Activated CD4-positive, alpha-beta memory T cell treated with anti-CD3 and anti-CD28 coated beads, Interleukin-2, amount 10 ng/mL, durations not matched to agents 7 days and 5 days (primary cell): ENCODE results near the gene CLK4. TPM values are rescaled to one million over a fixed set of nuclear protein-coding genes. Genes with fewer than 3 reads are reported as not detected.

ENCODE experiments used
- CTCF ChIA-PET: fragments of 350-600 bp; sonication (Branson Sonifier 250); formaldehyde crosslinking; loops from one replicate; lab custom pipeline; 2021; ENCODE audit warnings: antibody characterized with exemption, inconsistent platforms; lab: Charles Lee
- POLR2A ChIA-PET: fragments of 350-600 bp; sonication (Branson Sonifier 250); formaldehyde crosslinking; loops from one replicate; lab custom pipeline; 2021; ENCODE audit warnings: antibody characterized with exemption; lab: Charles Lee
- DNase-seq: peaks from one replicate; pipeline ENCODE4 v3.0.0-alpha.2; 2020
- H3K27ac Mint-ChIP-seq: one replicate; pipeline ENCODE4 v1.8.0; 2021; ENCODE audit warnings: mild to moderate bottlenecking, mixed read lengths
- H3K27me3 Mint-ChIP-seq: one replicate; pipeline ENCODE4 v1.8.0; 2021; ENCODE audit warnings: mixed read lengths
- H3K36me3 Mint-ChIP-seq: one replicate; pipeline ENCODE4 v1.8.0; 2021; ENCODE audit warnings: low read depth, mixed read lengths
- H3K4me1 Mint-ChIP-seq: one replicate; pipeline ENCODE4 v1.8.0; 2021; ENCODE audit warnings: mixed read lengths
- H3K4me3 Mint-ChIP-seq: one replicate; pipeline ENCODE4 v1.8.0; 2021; ENCODE audit warnings: mild to moderate bottlenecking, mixed read lengths
- H3K9me3 Mint-ChIP-seq: one replicate; pipeline ENCODE4 v1.8.0; 2021; ENCODE audit warnings: mixed read lengths
- total RNA-seq, 2 experiments: library from RNA; stranded (reverse); gene quantifications; one replicate each; pipeline ENCODE4 v1.2.3, GENCODE V29; 2021

The CLK4 gene
- total RNA-seq, 2 experiments from 2014 or later: 29.5 to 32.0 TPM

DNA sequence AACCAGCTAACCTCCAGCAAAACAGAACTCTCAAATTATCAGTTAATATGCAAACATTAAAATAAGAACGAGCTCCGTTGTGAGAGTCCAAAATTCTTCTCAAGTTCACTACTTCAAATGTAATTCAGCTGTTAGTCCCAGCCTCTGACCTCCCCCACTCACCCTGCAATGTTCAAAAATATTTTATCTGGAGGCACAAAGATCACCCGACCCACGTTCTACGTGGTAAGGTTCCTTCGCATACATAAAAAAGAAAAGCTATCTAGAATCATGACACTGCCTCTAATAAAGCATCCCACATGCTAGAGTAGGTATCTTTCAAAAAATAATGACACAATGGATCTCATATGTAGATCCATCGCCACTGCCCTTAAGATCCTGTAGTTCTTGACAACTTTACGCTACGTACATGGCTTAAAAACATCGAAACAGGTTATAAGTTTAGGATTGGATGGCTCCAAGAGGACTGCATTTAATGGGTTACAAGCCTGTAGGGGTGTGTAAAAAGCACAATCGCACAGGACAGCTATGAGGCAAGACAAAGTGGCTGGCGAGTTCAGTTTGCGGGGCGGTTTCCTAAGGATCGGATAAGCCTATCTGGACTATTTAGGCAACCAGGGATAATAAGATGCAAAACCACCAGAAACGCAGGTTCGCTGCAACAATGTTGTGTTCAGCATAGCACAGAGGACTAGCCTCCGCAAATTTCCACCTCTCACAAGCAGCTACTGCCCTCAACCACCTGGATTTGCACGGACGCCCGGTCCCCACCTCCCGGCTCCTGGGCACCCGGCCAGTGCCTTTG is 969 bp downstream of the CLK4 start:
- H3K4me3 Mint-ChIP-seq: peak overlapping the region; percentile 97
- no peak for DNase-seq
- peaks cover 28% of the 10 kb centered on the region for H3K4me1 Mint-ChIP-seq
- no peaks in the 10 kb centered on the region for H3K27me3 Mint-ChIP-seq
- ChIA-PET POLR2A (interaction anchor here (0.7 to 2.9 kb wide), 15 partner anchors 10 to 1052 kb away, joined by 3 to 16 read pairs (median 4); partner anchors contain the start of genes HNRNPAB, HNRNPH1, RUFY1 and ZNF354A), CTCF (interaction anchor here (0.7 to 1.7 kb wide), 4 partner anchors 20 to 1138 kb away, joined by 3 to 8 read pairs (median 3); partner anchors contain the start of genes PHYKPL and ZNF354A)
- H3K9me3 Mint-ChIP-seq: peaks cover 5% of the 10 kb centered on the region
- peaks cover 23% of the 10 kb centered on the region for H3K36me3 Mint-ChIP-seq
- peak overlapping the region; percentile 98 for H3K27ac Mint-ChIP-seq

DNA sequence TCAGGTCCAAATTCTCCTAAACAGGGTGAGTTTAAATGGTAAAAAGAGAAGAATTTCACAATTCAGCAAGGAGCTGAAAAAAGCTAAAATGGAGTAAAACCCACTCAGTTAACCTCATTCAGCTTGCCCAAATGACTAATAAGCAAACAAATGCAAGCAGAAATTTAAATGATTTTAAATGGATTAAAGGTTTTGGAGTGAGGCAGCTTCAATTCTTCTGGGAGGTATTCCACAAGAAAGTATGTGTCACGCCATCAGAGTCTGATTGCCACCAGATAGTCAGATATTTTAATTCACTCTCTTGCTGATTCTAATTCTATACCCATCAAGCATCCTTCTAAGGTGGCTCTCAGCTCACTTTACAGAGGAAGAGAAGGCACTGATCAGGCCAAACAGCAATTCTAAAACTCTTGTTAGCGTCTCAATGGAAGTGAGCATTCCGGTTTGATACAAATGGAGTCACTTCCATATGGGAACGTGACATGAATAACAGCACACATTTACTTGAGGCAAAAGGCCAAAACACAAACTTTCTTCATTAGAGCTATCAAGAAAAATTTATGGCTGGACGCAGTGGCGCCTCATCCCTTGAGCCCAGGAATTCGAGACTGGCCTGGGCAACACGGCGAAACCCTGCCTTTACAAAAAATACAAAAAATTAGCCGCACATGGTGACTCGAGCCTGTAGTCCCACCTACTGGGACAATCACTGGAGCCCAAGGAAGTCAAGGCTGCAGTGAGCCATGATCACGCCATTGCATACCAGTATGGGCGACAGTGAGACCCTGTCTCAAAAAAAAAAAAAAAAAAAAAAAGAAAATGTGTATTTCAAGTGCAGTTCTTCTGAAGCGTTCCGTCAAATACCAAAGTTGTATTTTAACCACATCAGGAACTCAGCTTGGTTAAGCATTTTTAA is 2.0 kb downstream of the CLK4 start:
- no peak for DNase-seq
- H3K9me3 Mint-ChIP-seq: peaks cover 3% of the 10 kb centered on the region
- peak overlapping the region; percentile 97 for H3K4me3 Mint-ChIP-seq
- peak overlapping the region; percentile 98 for H3K27ac Mint-ChIP-seq
- peaks cover 28% of the 10 kb centered on the region for H3K4me1 Mint-ChIP-seq
- no peaks in the 10 kb centered on the region for H3K27me3 Mint-ChIP-seq
- ChIA-PET CTCF (interaction anchor here (0.7 to 1.6 kb wide), 5 partner anchors 19 to 1138 kb away, joined by 3 to 6 read pairs (median 3); partner anchors contain the start of genes PHYKPL and ZNF354A), POLR2A (interaction anchor here (0.7 to 2.9 kb wide), 10 partner anchors 12 to 1072 kb away, joined by 3 to 16 read pairs (median 6); partner anchors contain the start of genes HNRNPAB, HNRNPH1 and ZNF354A)
- H3K36me3 Mint-ChIP-seq: peaks cover 33% of the 10 kb centered on the region

DNA sequence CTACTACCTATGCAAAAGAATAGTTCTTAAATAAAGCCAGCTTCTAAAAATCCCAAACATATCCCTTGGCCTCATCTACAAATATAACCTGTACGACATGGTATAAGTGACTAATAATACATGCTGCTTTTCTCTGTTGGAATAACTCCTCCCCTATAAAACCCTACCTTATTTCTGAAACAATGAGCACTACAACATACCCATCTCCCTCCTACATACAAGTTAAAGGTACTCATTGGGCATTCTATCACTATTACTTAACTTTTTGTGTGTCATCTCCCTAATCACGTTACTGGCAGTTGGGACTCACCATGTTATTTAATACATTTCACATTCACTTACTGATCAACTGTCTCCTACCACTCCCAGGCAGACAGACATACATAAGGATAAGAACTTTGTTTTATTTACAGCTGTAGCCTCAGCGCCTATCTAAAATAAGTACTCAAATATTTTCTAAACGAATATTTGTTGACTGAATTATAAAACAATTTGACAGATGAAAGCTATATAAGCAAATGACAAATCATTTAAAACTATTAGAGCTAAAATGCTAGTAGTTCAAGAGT is 4.1 kb downstream of the CLK4 start:
- Mint-ChIP-seq H3K4me1 (peaks cover 32% of the 10 kb centered on the region), H3K27me3 (no peaks in the 10 kb centered on the region), H3K9me3 (no peaks in the 10 kb centered on the region), H3K4me3 (no peak overlapping the region), H3K36me3 (peaks cover 49% of the 10 kb centered on the region), H3K27ac (no peak overlapping the region)
- DNase-seq: no peak
- POLR2A ChIA-PET: interaction anchor here (1.7 to 2.2 kb wide), 2 partner anchors 15 to 1000 kb away, joined by 4 to 7 read pairs; partner anchors contain the start of gene HNRNPH1
- CTCF ChIA-PET: no interaction called here

DNA sequence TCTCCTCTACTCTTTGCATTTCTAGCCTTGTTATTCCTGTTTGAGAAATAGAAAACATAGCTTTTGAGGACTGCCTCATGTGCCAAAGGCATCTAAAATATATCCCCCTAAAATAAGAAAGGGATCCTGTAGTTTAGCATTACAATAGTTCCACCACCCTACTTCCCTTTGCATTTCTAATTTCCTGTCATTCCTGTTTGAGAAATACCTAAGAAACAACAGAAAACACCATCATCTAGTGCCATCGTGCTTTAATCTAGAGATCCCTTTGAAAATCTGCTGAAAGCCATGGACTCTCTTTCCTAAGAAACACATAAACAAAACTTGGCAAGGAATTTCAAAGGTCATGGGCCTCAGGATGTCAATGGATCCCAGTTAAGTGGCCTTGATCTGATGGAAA is 7.5 kb downstream of the CLK4 start:
- CTCF ChIA-PET: no interaction called here
- H3K4me1 Mint-ChIP-seq: peaks cover 18% of the 10 kb centered on the region
- no peak overlapping the region for H3K27ac Mint-ChIP-seq
- no peak for DNase-seq
- H3K27me3 Mint-ChIP-seq: no peaks in the 10 kb centered on the region
- no peaks in the 10 kb centered on the region for H3K9me3 Mint-ChIP-seq
- H3K4me3 Mint-ChIP-seq: no peak overlapping the region
- POLR2A ChIA-PET: interaction anchor here (1.3 kb wide), 1 partner anchor 13 kb away, joined by 3 read pairs; no protein-coding TSS in a partner anchor
- H3K36me3 Mint-ChIP-seq: peaks cover 69% of the 10 kb centered on the region

DNA sequence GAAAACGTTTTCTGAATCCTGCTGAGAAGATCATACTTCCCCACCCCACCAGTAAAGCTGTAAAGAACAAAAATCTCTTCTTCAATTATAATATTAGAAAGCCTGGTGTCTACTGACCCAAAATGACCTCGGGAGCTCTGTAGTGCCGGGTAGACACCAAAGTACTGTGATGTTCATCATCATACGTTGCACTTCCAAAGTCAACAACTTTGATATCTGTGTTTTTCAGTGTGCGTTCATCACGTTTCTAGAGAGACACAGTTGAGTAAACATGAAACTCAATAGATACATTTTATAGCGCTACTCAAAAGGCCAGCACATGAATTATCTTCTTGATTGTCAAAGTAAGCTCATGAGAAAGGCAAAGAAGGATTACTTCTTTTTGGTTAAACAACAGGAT is 14.6 kb downstream of the CLK4 start:
- peaks cover 74% of the 10 kb centered on the region for H3K36me3 Mint-ChIP-seq
- H3K9me3 Mint-ChIP-seq: no peaks in the 10 kb centered on the region
- POLR2A ChIA-PET: interaction anchor here (3.5 kb wide), 1 partner anchor 13 kb away, joined by 16 read pairs; the partner anchor contains the start of gene CLK4
- no peaks in the 10 kb centered on the region for H3K4me1 Mint-ChIP-seq
- CTCF ChIA-PET: interaction anchor here (0.5 kb wide), 1 partner anchor 1541 kb away, joined by 3 read pairs; no protein-coding TSS in a partner anchor
- H3K27me3 Mint-ChIP-seq: no peaks in the 10 kb centered on the region
- no peak overlapping the region for H3K27ac Mint-ChIP-seq
- no peak for DNase-seq
- no peak overlapping the region for H3K4me3 Mint-ChIP-seq

- H3K4me3 Mint-ChIP-seq: no peak overlapping the region
- POLR2A ChIA-PET: interaction anchor here (0.8 to 1.0 kb wide), 3 partner anchors 11 to 19 kb away, joined by 3 read pairs; no protein-coding TSS in a partner anchor
- DNase-seq: no peak
- no peak overlapping the region for H3K27ac Mint-ChIP-seq
- no peaks in the 10 kb centered on the region for H3K4me1 Mint-ChIP-seq
- no peaks in the 10 kb centered on the region for H3K9me3 Mint-ChIP-seq
- peaks cover 78% of the 10 kb centered on the region for H3K36me3 Mint-ChIP-seq
- CTCF ChIA-PET: interaction anchor here (1.0 to 1.2 kb wide), 2 partner anchors 19 to 125 kb away, joined by 3 to 4 read pairs; partner anchors contain the start of gene ZNF354A
- H3K27me3 Mint-ChIP-seq: no peaks in the 10 kb centered on the region
Measured at GRCh38 chr5:178606269-178606668, 20.6 kb downstream of the CLK4 start.

GRCh38 chr5:178605788-178606187 is 21.1 kb downstream of the CLK4 start:
- H3K36me3 Mint-ChIP-seq: peaks cover 78% of the 10 kb centered on the region
- H3K9me3 Mint-ChIP-seq: no peaks in the 10 kb centered on the region
- no peak for DNase-seq
- no peaks in the 10 kb centered on the region for H3K4me1 Mint-ChIP-seq
- H3K4me3 Mint-ChIP-seq: no peak overlapping the region
- no peaks in the 10 kb centered on the region for H3K27me3 Mint-ChIP-seq
- CTCF ChIA-PET: interaction anchor here (0.6 to 1.2 kb wide), 4 partner anchors 20 to 371 kb away, joined by 3 to 4 read pairs (median 3); partner anchors contain the start of gene ZNF354A
- no peak overlapping the region for H3K27ac Mint-ChIP-seq
- POLR2A ChIA-PET: interaction anchor here (0.9 to 1.0 kb wide), 3 partner anchors 11 to 20 kb away, joined by 3 to 4 read pairs (median 3); no protein-coding TSS in a partner anchor

DNA sequence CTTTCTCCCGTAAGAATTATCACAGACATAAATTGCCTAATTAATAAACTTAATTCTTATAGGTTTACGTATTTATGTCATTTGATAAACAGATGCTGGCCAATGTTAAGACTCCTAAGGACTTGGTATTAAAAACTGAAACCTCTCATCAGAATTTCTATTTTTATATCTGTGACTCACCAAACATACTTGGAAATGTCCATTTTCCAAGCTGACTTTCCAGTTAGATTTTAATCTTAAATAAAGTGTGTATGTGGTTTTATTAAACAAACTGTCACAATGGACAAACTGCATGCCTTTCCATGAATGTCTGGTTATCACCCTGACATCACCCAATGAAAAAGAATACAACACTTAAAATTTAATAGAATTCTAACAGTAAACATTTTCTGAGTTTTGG is 24.1 kb downstream of the CLK4 start:
- peaks cover 82% of the 10 kb centered on the region for H3K36me3 Mint-ChIP-seq
- peaks cover 4% of the 10 kb centered on the region for H3K9me3 Mint-ChIP-seq
- ChIA-PET POLR2A (no interaction called here), CTCF (no interaction called here)
- no peaks in the 10 kb centered on the region for H3K4me1 Mint-ChIP-seq
- DNase-seq: no peak
- H3K27ac Mint-ChIP-seq: no peak overlapping the region
- H3K27me3 Mint-ChIP-seq: no peaks in the 10 kb centered on the region
- H3K4me3 Mint-ChIP-seq: no peak overlapping the region

GRCh38 chr5:178595750-178596149 is 31.1 kb downstream of the CLK4 start:
- Mint-ChIP-seq H3K9me3 (peaks cover 29% of the 10 kb centered on the region), H3K36me3 (peaks cover 54% of the 10 kb centered on the region)
- CTCF ChIA-PET: no interaction called here

GRCh38 chr5:178595150-178595549 is 31.7 kb downstream of the CLK4 start:
- no peak for DNase-seq

More at GRCh38 chr5:178595750-178596149, 31.1 kb downstream of the CLK4 start:
- POLR2A ChIA-PET: no interaction called here
- peaks cover 3% of the 10 kb centered on the region for H3K4me1 Mint-ChIP-seq
- no peak overlapping the region for H3K27ac Mint-ChIP-seq
- no peak for DNase-seq
- H3K4me3 Mint-ChIP-seq: no peak overlapping the region
- peaks cover 14% of the 10 kb centered on the region for H3K27me3 Mint-ChIP-seq

DNA sequence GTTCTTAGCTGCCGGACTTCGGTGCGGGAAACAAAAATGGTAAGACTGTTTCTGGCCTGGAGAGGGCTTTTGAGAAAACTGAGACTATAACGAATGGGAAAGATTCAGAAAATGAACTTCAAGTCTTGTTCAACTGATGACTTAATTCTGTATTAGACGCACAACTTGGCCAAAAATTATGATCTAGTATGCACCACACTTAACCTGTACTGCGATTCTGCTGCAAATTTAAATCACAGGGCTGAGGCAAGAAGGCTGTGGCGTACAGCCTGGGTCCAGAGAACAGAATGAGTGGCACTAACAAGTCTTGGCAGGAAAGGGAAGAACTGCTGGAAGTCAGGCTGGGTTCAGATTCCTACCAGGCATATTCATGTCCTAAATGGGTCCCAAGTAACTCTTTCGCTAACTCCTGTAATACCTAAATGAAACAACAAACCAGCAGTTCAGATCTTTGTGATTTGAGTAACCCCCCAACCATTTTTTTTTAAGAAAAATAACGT is 35.9 kb downstream of the CLK4 start:
- Mint-ChIP-seq H3K36me3 (peaks cover 24% of the 10 kb centered on the region), H3K27me3 (peaks cover 50% of the 10 kb centered on the region), H3K4me1 (peaks cover 6% of the 10 kb centered on the region), H3K4me3 (peak overlapping the region; percentile 47), H3K27ac (no peak overlapping the region), H3K9me3 (peaks cover 21% of the 10 kb centered on the region)
- ChIA-PET POLR2A (no interaction called here), CTCF (interaction anchor here (1.4 kb wide), 1 partner anchor 307 kb away, joined by 4 read pairs; no protein-coding TSS in a partner anchor)
- no peak for DNase-seq

More at GRCh38 chr5:178595150-178595549, 31.7 kb downstream of the CLK4 start:
- peaks cover 6% of the 10 kb centered on the region for H3K4me1 Mint-ChIP-seq
- H3K36me3 Mint-ChIP-seq: peaks cover 52% of the 10 kb centered on the region
- no peak overlapping the region for H3K27ac Mint-ChIP-seq
- H3K4me3 Mint-ChIP-seq: no peak overlapping the region
- peaks cover 17% of the 10 kb centered on the region for H3K27me3 Mint-ChIP-seq
- peaks cover 29% of the 10 kb centered on the region for H3K9me3 Mint-ChIP-seq
- POLR2A ChIA-PET: no interaction called here
- CTCF ChIA-PET: no interaction called here
